B cell (primary cell): Measurements from ENCODE around the gene DCLK1. TPM values are rescaled to one million over a fixed set of nuclear protein-coding genes. Genes with fewer than 3 reads are reported as not detected.

ENCODE experiments used
- ATAC-seq: fragments of 200-7000 bp; cut with Tn5 transposase; one replicate; pipeline ENCODE4 v1.10.0; 2021; ENCODE audit warnings: low read depth, mild to moderate bottlenecking, moderate number of reproducible peaks, moderate library complexity
- CTCF ChIA-PET: fragments of 350-600 bp; sonication (Branson Sonifier 250); formaldehyde crosslinking; loops from one replicate; lab custom pipeline; 2021; ENCODE audit warnings: antibody characterized with exemption, inconsistent platforms; lab: Charles Lee
- POLR2A ChIA-PET: fragments of 350-600 bp; sonication (Branson Sonifier 250); formaldehyde crosslinking; loops from one replicate; lab custom pipeline; 2021; ENCODE audit warnings: antibody characterized with exemption; lab: Charles Lee
- DNase-seq: peaks from one replicate; pipeline ENCODE4 v3.0.0; 2013
- H2AFZ ChIP-seq: 2 replicates; pipeline ENCODE4 v1.6.1; 2012; ENCODE audit warnings: mild to moderate bottlenecking, low read depth, low read length; ENCODE audit not compliant: insufficient read depth, poor library complexity, severe bottlenecking
- H3K27ac ChIP-seq, 2 donors: 1 replicate in 1 of 2; 2 replicates in 1 of 2; pipeline ENCODE4 v1.5.1; 2012 to 2013; ENCODE audit warnings: low read length in 2 of 2, mild to moderate bottlenecking in 2 of 2, moderate library complexity in 1 of 2
- H3K27me3 ChIP-seq, 4 experiments: fragments of 200-600 bp in 1 of 4; sonication (generic) in 1 of 4; replicated peaks in 1 of 4; 1 replicate in 2 of 4; 2 replicates in 2 of 4; pipeline versions ENCODE4 v1.6.1 to v1.7.0; 2013 to 2016; ENCODE audit warnings: low read length in 3 of 4, mild to moderate bottlenecking in 2 of 4, mixed read lengths in 1 of 4, moderate library complexity in 1 of 4; ENCODE audit not compliant: insufficient read depth in 4 of 4, control insufficient read depth in 3 of 4; ENCODE audit errors: control extremely low read depth in 1 of 4
- H3K36me3 ChIP-seq, 2 experiments: replicated peaks in 1 of 2; 1 replicate in 1 of 2; 2 replicates in 1 of 2; pipeline versions ENCODE4 v1.6.1 to v1.7.1; 2013; ENCODE audit warnings: low read length in 1 of 2; ENCODE audit not compliant: insufficient read depth in 2 of 2, control insufficient read depth in 1 of 2; ENCODE audit errors: control extremely low read depth in 1 of 2, extremely low read depth in 1 of 2
- H3K4me1 ChIP-seq, 2 donors: fragments of 200-600 bp in 1 of 2; sonication (generic) in 1 of 2; 1 replicate in 1 of 2; 2 replicates in 1 of 2; pipeline versions ENCODE4 v1.5.1 to v1.6.1; 2013 to 2017; ENCODE audit warnings: low read length in 2 of 2; ENCODE audit not compliant: control insufficient read depth in 2 of 2, insufficient read depth in 2 of 2
- H3K4me2 ChIP-seq: replicated peaks from 2 replicates; pipeline ENCODE3; 2012; ENCODE audit warnings: mild to moderate bottlenecking, low read depth, low read length; ENCODE audit not compliant: poor library complexity, severe bottlenecking
- H3K4me3 ChIP-seq, 5 experiments: fragments of 200-600 bp in 1 of 5; sonication (generic) in 1 of 5; 1 replicate in 3 of 5; 2 replicates in 2 of 5; pipeline versions ENCODE4 v1.5.1 to v1.7.0; 2011 to 2016; ENCODE audit warnings: low read length in 4 of 5, mild to moderate bottlenecking in 4 of 5, low read depth in 2 of 5, control low read depth in 1 of 5, moderate library complexity in 1 of 5; ENCODE audit not compliant: insufficient read depth in 1 of 5; ENCODE audit errors: control extremely low read depth in 1 of 5, extremely low read depth in 1 of 5
- H3K79me2 ChIP-seq: fragments of 200-600 bp; sonication (generic); one replicate; pipeline ENCODE4 v1.6.0; 2016; ENCODE audit warnings: low read length; ENCODE audit not compliant: control insufficient read depth, insufficient read depth
- H3K9ac ChIP-seq: fragments of 200-600 bp; sonication (generic); 2 replicates; pipeline ENCODE4 v1.6.1; 2017; ENCODE audit warnings: mild to moderate bottlenecking, low read length, moderate library complexity
- H3K9me3 ChIP-seq, 3 donors: one replicate each; pipeline versions ENCODE4 v1.6.1 to v1.7.1; 2013; ENCODE audit warnings: low read length in 2 of 3; ENCODE audit not compliant: control insufficient read depth in 2 of 3, insufficient read depth in 1 of 3; ENCODE audit errors: control extremely low read depth in 1 of 3
- H4K20me1 ChIP-seq: 2 replicates; pipeline ENCODE4 v1.6.0; 2012; ENCODE audit warnings: mild to moderate bottlenecking, low read length; ENCODE audit not compliant: insufficient read depth, control insufficient read depth, poor library complexity, severe bottlenecking
- H3K27ac Mint-ChIP-seq: one replicate; pipeline ENCODE4 v1.8.0; 2021; ENCODE audit warnings: mixed read lengths
- H3K27me3 Mint-ChIP-seq: one replicate; pipeline ENCODE4 v1.8.0; 2021; ENCODE audit warnings: mixed read lengths
- H3K4me1 Mint-ChIP-seq: one replicate; pipeline ENCODE4 v1.8.0; 2021; ENCODE audit warnings: mixed read lengths
- H3K4me3 Mint-ChIP-seq: one replicate; pipeline ENCODE4 v1.8.0; 2021; ENCODE audit warnings: mixed read lengths
- H3K9me3 Mint-ChIP-seq: one replicate; pipeline ENCODE4 v1.8.0; 2022; ENCODE audit warnings: mixed read lengths; ENCODE audit not compliant: insufficient read depth
- EZH2 ChIP-seq: IDR thresholded peaks from 2 replicates; pipeline ENCODE4 v1.6.1; 2012; ENCODE audit warnings: borderline replicate concordance, low read depth, mild to moderate bottlenecking, moderate library complexity, low read length; ENCODE audit not compliant: insufficient read depth, poor library complexity, severe bottlenecking
- WGBS: methylation state at CpG from one replicate; pipeline ENCODE4 v1.1.5; 2013; ENCODE audit warnings: missing lambda C conversion rate; ENCODE audit not compliant: insufficient coverage; 5-methylcytosine and 5-hydroxymethylcytosine counted together
- intact Hi-C: fragments of 100-400 bp; cut with micrococcal nuclease; formaldehyde crosslinking; loops from one replicate; pipeline ENCODE4 v1.10.0; 2022
- polyA plus RNA-seq: library from polyadenylated mRNA; depleted of rRNA; stranded (reverse); fragments of >200 nt; gene quantifications from 2 replicates; pipeline ENCODE4 v1.2.3, GENCODE V29; 2012
- total RNA-seq, 2 donors: library from RNA; stranded (reverse); fragments of 120-200 nt in 1 of 2; gene quantifications; 1 replicate in 1 of 2; 2 replicates in 1 of 2; pipeline versions ENCODE4 v1.2.3 to v1.2.4, GENCODE V29; 2013 to 2022
- TF ChIP-seq, protein P1 (sequence below): fragments of 200-600 bp; IDR thresholded peaks from one replicate; pipeline ENCODE4 v1.8.0; 2022; ENCODE audit warnings: antibody characterized with exemption, mild to moderate bottlenecking

The DCLK1 gene
- total and polyA plus RNA-seq, 2 donors (not counting 1 experiment from before 2014, with no cell fraction given), result not detected

DNA sequence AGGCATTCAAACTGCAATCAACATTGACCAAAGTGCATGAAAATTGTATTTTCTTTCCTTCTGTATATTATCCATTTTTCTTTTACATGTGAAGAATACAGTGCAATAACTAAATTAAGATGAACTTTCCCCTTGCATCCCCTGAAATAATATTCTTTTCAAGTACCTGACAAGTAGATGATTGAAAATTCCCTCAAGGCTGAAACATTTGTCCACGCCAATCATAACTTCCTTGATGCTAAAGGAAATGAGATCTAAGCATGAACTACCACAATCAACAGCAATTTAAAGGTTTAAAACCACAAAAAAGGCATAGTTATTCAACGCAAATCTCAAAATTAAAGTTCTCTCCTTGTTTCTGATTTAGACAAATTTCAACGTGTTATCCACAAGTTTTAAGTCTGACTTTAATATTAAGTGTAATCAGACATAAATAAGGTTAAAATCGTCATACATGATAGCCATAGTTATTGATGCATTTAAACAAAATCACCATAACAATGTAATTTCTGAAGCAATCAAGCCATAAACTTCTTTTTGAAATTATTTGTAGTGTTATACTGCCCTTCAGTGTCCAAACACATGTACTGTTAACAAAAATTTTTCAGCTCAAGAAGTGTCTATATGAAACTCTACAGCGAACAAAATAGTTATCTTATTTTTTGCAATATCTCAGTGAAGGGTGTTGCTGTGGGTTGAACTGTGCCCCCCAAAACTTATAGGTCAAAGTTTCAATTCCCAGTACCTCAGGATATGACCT is 169.5 kb downstream of the DCLK1 start:
- Histone ChIP-seq H3K4me2 (no peak overlapping the region), H3K4me3 (no peak overlapping the region), H3K79me2 (no peaks in the 10 kb centered on the region), H3K27ac (no peak overlapping the region), H4K20me1 (no peaks in the 10 kb centered on the region), H2AFZ (no peak overlapping the region), H3K9ac (no peak overlapping the region), H3K36me3 (no peaks in the 10 kb centered on the region), H3K4me1 (no peaks in the 10 kb centered on the region), H3K27me3 (no peaks in the 10 kb centered on the region), H3K9me3 (no peaks in the 10 kb centered on the region)
- Mint-ChIP-seq H3K4me1 (no peaks in the 10 kb centered on the region), H3K27me3 (no peaks in the 10 kb centered on the region), H3K4me3 (no peak overlapping the region), H3K9me3 (no peaks in the 10 kb centered on the region), H3K27ac (no peak overlapping the region)
- no peak for DNase-seq
- intact Hi-C loops, result no loop called here
- 67% methylated on average over 1 of the region's 5 CpGs for WGBS
- TF ChIP-seq, protein P1, sequence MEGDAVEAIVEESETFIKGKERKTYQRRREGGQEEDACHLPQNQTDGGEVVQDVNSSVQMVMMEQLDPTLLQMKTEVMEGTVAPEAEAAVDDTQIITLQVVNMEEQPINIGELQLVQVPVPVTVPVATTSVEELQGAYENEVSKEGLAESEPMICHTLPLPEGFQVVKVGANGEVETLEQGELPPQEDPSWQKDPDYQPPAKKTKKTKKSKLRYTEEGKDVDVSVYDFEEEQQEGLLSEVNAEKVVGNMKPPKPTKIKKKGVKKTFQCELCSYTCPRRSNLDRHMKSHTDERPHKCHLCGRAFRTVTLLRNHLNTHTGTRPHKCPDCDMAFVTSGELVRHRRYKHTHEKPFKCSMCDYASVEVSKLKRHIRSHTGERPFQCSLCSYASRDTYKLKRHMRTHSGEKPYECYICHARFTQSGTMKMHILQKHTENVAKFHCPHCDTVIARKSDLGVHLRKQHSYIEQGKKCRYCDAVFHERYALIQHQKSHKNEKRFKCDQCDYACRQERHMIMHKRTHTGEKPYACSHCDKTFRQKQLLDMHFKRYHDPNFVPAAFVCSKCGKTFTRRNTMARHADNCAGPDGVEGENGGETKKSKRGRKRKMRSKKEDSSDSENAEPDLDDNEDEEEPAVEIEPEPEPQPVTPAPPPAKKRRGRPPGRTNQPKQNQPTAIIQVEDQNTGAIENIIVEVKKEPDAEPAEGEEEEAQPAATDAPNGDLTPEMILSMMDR, result no peak
- no peak for TF ChIP-seq EZH2
- ATAC-seq, result no peak
- POLR2A ChIA-PET, result no interaction called here
- CTCF ChIA-PET, result no interaction called here

DNA sequence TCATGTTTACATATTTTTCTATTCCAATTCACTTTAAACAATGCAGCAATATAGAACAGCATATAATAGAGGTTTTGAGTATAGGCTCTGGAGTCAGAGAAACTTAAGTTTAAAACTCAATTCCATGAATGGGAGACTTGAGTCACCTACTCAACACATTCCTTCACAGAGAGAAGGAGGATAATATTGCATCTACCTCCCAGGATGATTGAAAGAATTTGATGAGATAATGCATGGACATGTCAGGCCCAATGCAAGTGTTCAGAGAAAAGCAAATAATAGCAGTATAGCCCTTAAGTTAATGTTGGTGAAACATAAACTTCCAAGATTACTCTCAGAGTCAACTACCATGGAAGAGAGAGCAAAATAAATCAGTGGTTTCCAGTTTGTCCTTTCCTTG is 170.2 kb downstream of the DCLK1 start:
- DNase-seq (no peak), ATAC-seq (no peak)
- no peaks in the 10 kb centered on the region for H4K20me1 ChIP-seq
- no peak overlapping the region for H3K4me3 Mint-ChIP-seq
- ChIA-PET CTCF (no interaction called here), POLR2A (no interaction called here)
- no peaks in the 10 kb centered on the region for H3K36me3 ChIP-seq
- H3K27ac ChIP-seq, result no peak overlapping the region
- no peaks in the 10 kb centered on the region for H3K4me1 Mint-ChIP-seq
- no peaks in the 10 kb centered on the region for H3K79me2 ChIP-seq
- no peak overlapping the region for H3K4me2 ChIP-seq
- TF ChIP-seq, protein P1, result no peak
- no peak for TF ChIP-seq EZH2
- H3K9me3 Mint-ChIP-seq, result no peaks in the 10 kb centered on the region
- H3K4me1 ChIP-seq, result no peaks in the 10 kb centered on the region
- no peak overlapping the region for H3K9ac ChIP-seq
- no peak overlapping the region for H2AFZ ChIP-seq
- H3K4me3 ChIP-seq, result no peak overlapping the region
- no peaks in the 10 kb centered on the region for H3K27me3 ChIP-seq
- no peaks in the 10 kb centered on the region for H3K27me3 Mint-ChIP-seq
- no peaks in the 10 kb centered on the region for H3K9me3 ChIP-seq
- H3K27ac Mint-ChIP-seq, result no peak overlapping the region
- intact Hi-C loops, result no loop called here
